Smooth muscle cell (in vitro differentiated cells): Measurements from ENCODE around the gene CD151. TPM values are rescaled to one million over a fixed set of nuclear protein-coding genes. Genes with fewer than 3 reads are reported as not detected.

Experiments used
- DNase-seq: peaks from one replicate; lab custom pipeline; 2025; ENCODE audit not compliant: unreplicated experiment; lab: John Stamatoyannopoulos, UW
- H2AFZ ChIP-seq: fragments of 200-600 bp; sonication (generic); 2 replicates; pipeline ENCODE4 v1.6.0; 2016; ENCODE audit warnings: antibody characterized with exemption, low read depth, mild to moderate bottlenecking
- H3F3A ChIP-seq: fragments of 200-600 bp; sonication (generic); 2 replicates; pipeline ENCODE4 v1.6.0; 2017; ENCODE audit warnings: antibody characterized with exemption, low read depth
- H3K27ac ChIP-seq: fragments of 200-600 bp; sonication (generic); 2 replicates; pipeline ENCODE4 v1.5.1; 2016; ENCODE audit warnings: low read depth, mild to moderate bottlenecking
- H3K27me3 ChIP-seq: fragments of 200-600 bp; sonication (generic); 2 replicates; pipeline ENCODE4 v1.6.1; 2016; ENCODE audit warnings: low read depth, mild to moderate bottlenecking
- H3K36me3 ChIP-seq: fragments of 200-600 bp; sonication (generic); 2 replicates; pipeline ENCODE4 v1.5.1; 2016; ENCODE audit warnings: low read depth
- H3K4me1 ChIP-seq: fragments of 200-600 bp; sonication (generic); 2 replicates; pipeline ENCODE4 v1.5.1; 2016; ENCODE audit warnings: low read depth
- H3K4me2 ChIP-seq: fragments of 200-600 bp; sonication (generic); 2 replicates; pipeline ENCODE4 v1.6.0; 2016; ENCODE audit warnings: mild to moderate bottlenecking
- H3K4me3 ChIP-seq: fragments of 200-600 bp; sonication (generic); 2 replicates; pipeline ENCODE4 v1.5.1; 2016; ENCODE audit warnings: mild to moderate bottlenecking
- H3K79me2 ChIP-seq: fragments of 200-600 bp; sonication (generic); 2 replicates; pipeline ENCODE4 v1.6.0; 2016; ENCODE audit warnings: low read depth, mild to moderate bottlenecking
- H3K9ac ChIP-seq: fragments of 200-600 bp; sonication (generic); 2 replicates; pipeline ENCODE4 v1.6.0; 2016; ENCODE audit warnings: low read depth
- H3K9me3 ChIP-seq: fragments of 200-600 bp; sonication (generic); replicated peaks from 2 replicates; pipeline ENCODE4 v1.5.1; 2016; ENCODE audit warnings: low read depth
- H4K20me1 ChIP-seq: fragments of 200-600 bp; sonication (generic); 2 replicates; pipeline ENCODE4 v1.6.0; 2016; ENCODE audit warnings: low read depth
- WGBS: methylation state at CpG from one replicate; pipeline ENCODE4 v1.1.7; 2016; ENCODE audit warnings: low lambda C conversion rate; 5-methylcytosine and 5-hydroxymethylcytosine counted together
- polyA plus RNA-seq: library from polyadenylated mRNA; unstranded; fragments of >200 nt; fragmentation: Nextera tagmentation; extraction: Ambion mirVana; gene quantifications from 2 replicates; pipeline ENCODE4 v1.2.1, GENCODE V29; 2016
- total RNA-seq: library from RNA; depleted of rRNA; stranded (reverse); fragments of >200 nt; gene quantifications from 2 replicates; pipeline ENCODE4 v1.2.3, GENCODE V29; 2014
- TF ChIP-seq, protein P1 (sequence below): fragments of 200-600 bp; sonication (generic); IDR thresholded peaks from 2 replicates; pipeline ENCODE4 v1.5.1; 2017; ENCODE audit warnings: borderline replicate concordance, mild to moderate bottlenecking, antibody characterized with exemption; ENCODE audit not compliant: insufficient read depth, poor library complexity, severe bottlenecking

CD151 gene
- total and polyA plus RNA-seq, 2 experiments from 2014 or later, result 256 to 391 TPM

DNA sequence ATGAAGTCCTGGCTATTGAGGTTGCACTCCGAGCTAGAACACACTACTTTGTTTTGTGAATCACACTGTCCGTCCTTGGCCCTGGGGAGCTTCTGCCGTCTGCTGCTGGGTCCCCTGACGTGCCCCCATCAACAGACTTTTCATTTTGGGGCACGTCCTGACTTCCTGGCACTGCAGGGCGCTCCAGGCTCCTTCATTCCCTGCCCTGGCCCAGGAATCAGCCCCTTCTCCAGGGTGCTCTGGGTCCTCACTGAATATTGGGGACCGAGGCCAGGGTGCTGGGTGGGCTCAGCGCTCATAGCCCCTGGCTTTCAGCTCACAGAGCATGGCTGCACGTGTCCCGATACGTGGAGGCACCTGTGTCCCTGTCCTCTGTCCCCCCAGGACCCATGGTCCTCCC is 32.1 kb downstream of the CD151 start:
- Histone ChIP-seq H3K79me2 (no peaks in the 10 kb centered on the region), H3K9me3 (no peaks in the 10 kb centered on the region), H3K9ac (no peak overlapping the region), H3K36me3 (no peaks in the 10 kb centered on the region), H3K4me3 (no peak overlapping the region), H2AFZ (no peak overlapping the region), H3K27me3 (no peaks in the 10 kb centered on the region), H3K4me1 (peaks cover 11% of the 10 kb centered on the region), H3F3A (no peaks in the 10 kb centered on the region), H3K27ac (no peak overlapping the region), H3K4me2 (no peak overlapping the region), H4K20me1 (peaks cover 42% of the 10 kb centered on the region)
- DNase-seq, result no peak
- TF ChIP-seq, protein P1, sequence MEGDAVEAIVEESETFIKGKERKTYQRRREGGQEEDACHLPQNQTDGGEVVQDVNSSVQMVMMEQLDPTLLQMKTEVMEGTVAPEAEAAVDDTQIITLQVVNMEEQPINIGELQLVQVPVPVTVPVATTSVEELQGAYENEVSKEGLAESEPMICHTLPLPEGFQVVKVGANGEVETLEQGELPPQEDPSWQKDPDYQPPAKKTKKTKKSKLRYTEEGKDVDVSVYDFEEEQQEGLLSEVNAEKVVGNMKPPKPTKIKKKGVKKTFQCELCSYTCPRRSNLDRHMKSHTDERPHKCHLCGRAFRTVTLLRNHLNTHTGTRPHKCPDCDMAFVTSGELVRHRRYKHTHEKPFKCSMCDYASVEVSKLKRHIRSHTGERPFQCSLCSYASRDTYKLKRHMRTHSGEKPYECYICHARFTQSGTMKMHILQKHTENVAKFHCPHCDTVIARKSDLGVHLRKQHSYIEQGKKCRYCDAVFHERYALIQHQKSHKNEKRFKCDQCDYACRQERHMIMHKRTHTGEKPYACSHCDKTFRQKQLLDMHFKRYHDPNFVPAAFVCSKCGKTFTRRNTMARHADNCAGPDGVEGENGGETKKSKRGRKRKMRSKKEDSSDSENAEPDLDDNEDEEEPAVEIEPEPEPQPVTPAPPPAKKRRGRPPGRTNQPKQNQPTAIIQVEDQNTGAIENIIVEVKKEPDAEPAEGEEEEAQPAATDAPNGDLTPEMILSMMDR, result no peak
- 88% methylated on average over 8 of the region's 11 CpGs for WGBS

DNA sequence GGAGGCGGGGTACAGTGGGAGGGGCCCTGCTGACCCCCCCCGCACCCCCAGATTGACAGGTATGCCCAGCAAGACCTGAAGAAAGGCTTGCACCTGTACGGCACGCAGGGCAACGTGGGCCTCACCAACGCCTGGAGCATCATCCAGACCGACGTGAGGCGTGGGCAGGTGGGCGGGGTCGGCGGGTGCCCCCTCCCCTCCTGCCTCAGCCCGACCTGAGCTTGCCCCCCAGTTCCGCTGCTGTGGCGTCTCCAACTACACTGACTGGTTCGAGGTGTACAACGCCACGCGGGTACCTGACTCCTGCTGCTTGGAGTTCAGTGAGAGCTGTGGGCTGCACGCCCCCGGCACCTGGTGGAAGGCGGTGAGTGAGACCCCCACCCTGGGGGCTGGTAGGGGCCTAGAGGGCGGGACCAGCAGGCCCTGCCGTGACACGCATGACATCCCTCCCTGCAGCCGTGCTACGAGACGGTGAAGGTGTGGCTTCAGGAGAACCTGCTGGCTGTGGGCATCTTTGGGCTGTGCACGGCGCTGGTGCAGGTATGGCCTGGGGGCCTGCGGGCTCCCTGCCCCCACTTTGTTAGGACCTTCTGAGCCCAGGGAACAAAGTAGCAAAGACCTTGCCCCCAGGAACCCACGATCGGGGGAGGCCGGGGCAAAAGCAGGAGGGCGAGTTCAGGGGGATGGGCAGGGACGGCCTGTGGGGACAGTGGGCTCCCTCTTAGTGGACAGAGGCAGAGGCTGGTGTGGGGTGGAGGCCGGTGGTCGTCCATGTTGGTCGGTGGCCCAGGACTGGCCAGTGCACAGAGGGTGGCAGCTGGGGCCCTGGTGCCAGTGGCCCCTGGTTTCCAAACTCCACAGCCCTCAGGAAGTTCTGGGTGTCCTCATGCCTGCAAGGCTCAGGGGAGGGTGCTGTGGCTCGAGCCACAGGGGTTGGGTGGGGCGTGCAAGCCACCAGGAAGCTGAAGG is 33.0 kb downstream of the CD151 start:
- no peak overlapping the region for H3K27ac ChIP-seq
- H3K36me3 ChIP-seq, result no peaks in the 10 kb centered on the region
- H3K4me2 ChIP-seq, result no peak overlapping the region
- TF ChIP-seq, protein P1, result no peak
- 91% methylated on average over 38 of the region's 41 CpGs for WGBS
- no peaks in the 10 kb centered on the region for H3K9me3 ChIP-seq
- H2AFZ ChIP-seq, result no peak overlapping the region
- no peaks in the 10 kb centered on the region for H3K79me2 ChIP-seq
- no peak overlapping the region for H3K4me3 ChIP-seq
- H3F3A ChIP-seq, result no peaks in the 10 kb centered on the region
- no peaks in the 10 kb centered on the region for H3K27me3 ChIP-seq
- H3K9ac ChIP-seq, result no peak overlapping the region
- peaks cover 10% of the 10 kb centered on the region for H3K4me1 ChIP-seq
- peaks cover 33% of the 10 kb centered on the region for H4K20me1 ChIP-seq
- DNase-seq, result no peak

DNA sequence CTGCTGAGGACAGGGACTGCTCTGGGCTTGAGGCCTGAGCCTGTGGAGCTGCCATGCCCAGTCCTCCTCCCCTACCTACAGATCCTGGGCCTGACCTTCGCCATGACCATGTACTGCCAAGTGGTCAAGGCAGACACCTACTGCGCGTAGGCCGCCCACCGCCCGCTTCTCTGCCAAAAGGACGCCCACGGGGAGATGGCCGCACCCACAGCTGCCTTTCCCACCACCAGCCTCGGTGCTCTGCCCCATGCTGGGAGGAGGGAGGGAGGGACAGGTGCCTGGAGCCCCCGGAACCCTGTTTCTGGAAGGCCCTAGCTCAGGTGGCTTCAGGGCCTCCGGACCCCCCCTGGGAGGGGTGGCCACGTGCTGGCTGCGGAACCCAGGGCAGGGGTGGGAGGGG is 33.7 kb downstream of the CD151 start:
- TF ChIP-seq, protein P1, result no peak
- Histone ChIP-seq H3K36me3 (no peaks in the 10 kb centered on the region), H4K20me1 (peaks cover 29% of the 10 kb centered on the region), H3K4me3 (no peak overlapping the region), H3F3A (no peaks in the 10 kb centered on the region), H2AFZ (no peak overlapping the region), H3K27me3 (no peaks in the 10 kb centered on the region), H3K4me1 (peaks cover 10% of the 10 kb centered on the region), H3K9ac (no peak overlapping the region), H3K9me3 (no peaks in the 10 kb centered on the region), H3K79me2 (no peaks in the 10 kb centered on the region), H3K4me2 (no peak overlapping the region), H3K27ac (no peak overlapping the region)
- WGBS, result 95% methylated on average over 14 of the region's 14 CpGs
- DNase-seq, result no peak
